HCT116 (cell line): ENCODE results near the gene COMTD1.

Experiments used
- CEBPB ChIP-seq: IDR thresholded peaks from 2 replicates; pipeline ENCODE4 v1.6.1; 2012; ENCODE audit warnings: low read depth
- POLR2AphosphoS5 ChIP-seq: IDR thresholded peaks from 2 replicates; pipeline ENCODE4 v1.6.1; 2011; ENCODE audit warnings: mild to moderate bottlenecking, low read depth, low read length, moderate library complexity

- TF ChIP-seq POLR2AphosphoS5 (no peak), CEBPB (no peak)
Observed at GRCh38 chr10:75186310-75186709, 49.4 kb downstream of the COMTD1 start.
